AG10803 (cell line): ENCODE results near the gene TMPRSS5.

Source experiments
- DNase-seq: peaks from one replicate; pipeline ENCODE4 v3.0.0; 2010; ENCODE audit warnings: low read depth
- H3K4me3 ChIP-seq: 2 replicates; pipeline ENCODE4 v1.5.1; 2011; ENCODE audit warnings: mild to moderate bottlenecking, low read length, control low read depth
- CTCF ChIP-seq: conservative IDR thresholded peaks from 2 replicates; pipeline ENCODE4 v1.5.1; 2011; ENCODE audit warnings: mild to moderate bottlenecking, low read length, control low read depth, inconsistent platforms

The TMPRSS5 gene

GRCh38 chr11:113697756-113698407 lies 8.2 kb downstream of the TMPRSS5 start:
- DNase-seq = no peak
- no peak overlapping the region for H3K4me3 ChIP-seq
- no peak for TF ChIP-seq CTCF

GRCh38 chr11:113697111-113697510 lies 9.0 kb downstream of the TMPRSS5 start:
- H3K4me3 ChIP-seq = no peak overlapping the region
- TF ChIP-seq CTCF = no peak
- DNase-seq = no peak

- no peak for TF ChIP-seq CTCF
- no peak overlapping the region for H3K4me3 ChIP-seq
- DNase-seq = no peak
Observed at GRCh38 chr11:113695207-113695606, 10.9 kb downstream of the TMPRSS5 start.

- H3K4me3 ChIP-seq = no peak overlapping the region
- DNase-seq = no peak
- TF ChIP-seq CTCF = no peak
Observed at GRCh38 chr11:113694390-113694789, 11.7 kb downstream of the TMPRSS5 start.

GRCh38 chr11:113693030-113693429 lies 13.1 kb downstream of the TMPRSS5 start:
- no peak for DNase-seq
- no peak for TF ChIP-seq CTCF
- H3K4me3 ChIP-seq = no peak overlapping the region

- no peak; the same call in 1 of the 2 replicates for TF ChIP-seq CTCF
- H3K4me3 ChIP-seq = no peak overlapping the region
- peak; percentile 62 for DNase-seq
Observed at GRCh38 chr11:113690619-113691569, 15.2 kb downstream of the TMPRSS5 start.
